Testis (tissue), 2 donors: ENCODE results near the gene WAC.
"Not testable (repeated sequence)": the region's sequence is repeated elsewhere in the genome, so short reads cannot be mapped to it uniquely, and the experiment has no call there.

Experiments
- CTCF ChIP-seq, 3 experiments: fragments of 450-650 bp in 2 of 3; fragments of 200-600 bp in 1 of 3; sonication (generic) in 1 of 3; IDR thresholded peaks; one replicate each; pipeline ENCODE4 v1.5.1; 2016 to 2019; ENCODE audit warnings: antibody characterized with exemption in 3 of 3, mild to moderate bottlenecking in 2 of 3, moderate library complexity in 1 of 3
- POLR2A ChIP-seq: fragments of 450-650 bp; IDR thresholded peaks from one replicate; pipeline ENCODE4 v1.6.1; 2017; ENCODE audit warnings: antibody characterized with exemption, mild to moderate bottlenecking, moderate library complexity

GRCh38 chr10:28658824-28659223, 125.9 kb downstream of the WAC start:
- not testable (repeated sequence) for TF ChIP-seq CTCF (IDR thresholded peaks at IDR 0.05); POLR2A
